Spleen (tissue), 11 donors: ENCODE measurements around the gene CNNM3. TPM values are rescaled to one million over a fixed set of nuclear protein-coding genes. Genes with fewer than 3 reads are reported as not detected.

Experiments
- DNase-seq: peaks from one replicate; pipeline ENCODE4 v3.0.0-alpha.2; 2020
- H3K27ac ChIP-seq, 8 donors: fragments of 200-600 bp; sonication (generic) in 7 of 8; 1 replicate in 4 of 8; 2 replicates in 4 of 8; pipeline versions ENCODE4 v1.5.0 to v1.8.0; 2016 to 2021; ENCODE audit warnings: inconsistent platforms in 4 of 8, mild to moderate bottlenecking in 4 of 8, moderate library complexity in 1 of 8
- H3K27me3 ChIP-seq, 7 donors: fragments of 200-600 bp; sonication (generic) in 6 of 7; replicated peaks in 1 of 7; 1 replicate in 4 of 7; 2 replicates in 3 of 7; pipeline versions ENCODE4 v1.5.0 to v1.8.0; 2016 to 2021; ENCODE audit warnings: inconsistent platforms in 3 of 7, mild to moderate bottlenecking in 1 of 7
- H3K36me3 ChIP-seq, 6 donors: fragments of 200-600 bp; sonication (generic) in 5 of 6; 1 replicate in 4 of 6; 2 replicates in 2 of 6; pipeline versions ENCODE4 v1.5.0 to v1.8.0; 2016 to 2021; ENCODE audit warnings: inconsistent platforms in 2 of 6
- H3K4me1 ChIP-seq, 6 donors: fragments of 200-600 bp; sonication (generic) in 5 of 6; 1 replicate in 3 of 6; 2 replicates in 3 of 6; pipeline versions ENCODE4 v1.5.0 to v1.8.0; 2016 to 2021; ENCODE audit warnings: inconsistent platforms in 3 of 6
- H3K4me3 ChIP-seq, 8 donors: fragments of 200-600 bp; sonication (generic) in 7 of 8; 1 replicate in 4 of 8; 2 replicates in 4 of 8; pipeline versions ENCODE4 v1.5.0 to v1.8.0; 2016 to 2021; ENCODE audit warnings: inconsistent platforms in 4 of 8, mild to moderate bottlenecking in 4 of 8, moderate library complexity in 2 of 8
- H3K9me3 ChIP-seq, 8 donors: fragments of 200-600 bp; sonication (generic) in 7 of 8; 1 replicate in 4 of 8; 2 replicates in 4 of 8; pipeline versions ENCODE4 v1.5.0 to v1.8.0; 2016 to 2021; ENCODE audit warnings: inconsistent platforms in 4 of 8
- CTCF ChIP-seq, 11 experiments: fragments of 200-600 bp in 7 of 11; fragments of 450-650 bp in 4 of 11; sonication (generic) in 4 of 11; IDR thresholded peaks in 8 of 11; conservative IDR thresholded peaks in 3 of 11; 1 replicate in 7 of 11; 2 replicates in 4 of 11; pipeline versions ENCODE4 v1.4.0 to v1.8.0; 2016 to 2021; ENCODE audit warnings: antibody characterized with exemption in 11 of 11, inconsistent platforms in 4 of 11, mild to moderate bottlenecking in 1 of 11
- POLR2A ChIP-seq, 3 donors: fragments of 450-650 bp; IDR thresholded peaks; one replicate each; pipeline ENCODE4 v1.5.1; 2017; ENCODE audit warnings: antibody characterized with exemption in 3 of 3, mild to moderate bottlenecking in 1 of 3
- POLR2AphosphoS5 ChIP-seq, 3 donors: sonication (generic); formaldehyde crosslinking; IDR thresholded peaks; one replicate each; pipeline ENCODE4 v1.5.1; 2017; ENCODE audit warnings: antibody characterized with exemption in 3 of 3
- WGBS, 5 donors: extraction: QIAGEN DNeasy Blood & Tissue Kit in 3 of 5; methylation state at CpG; one replicate each; pipeline versions ENCODE4 v1.1.5 to v1.1.7; 2013 to 2018; 5-methylcytosine and 5-hydroxymethylcytosine counted together
- intact Hi-C: fragments of 100-400 bp; cut with DNase I; formaldehyde crosslinking; loops from one replicate; pipeline ENCODE4 v1.15.0; 2023; ENCODE audit warnings: low total_unique reads
- polyA plus RNA-seq, 3 donors: library from polyadenylated mRNA; stranded (reverse); fragments of 200-250 nt; gene quantifications; one replicate each; pipeline ENCODE4 v1.2.1, GENCODE V29; 2013
- total RNA-seq, 7 donors: library from RNA; depleted of rRNA in 3 of 7; stranded (reverse); fragments of >200 nt in 3 of 7; fragmentation: NEBNext Ultra II Directional in 4 of 7; extraction: Animal tissue kit (Norgen Biotek cat#: 25700) in 4 of 7; gene quantifications; one replicate each; pipeline versions ENCODE4 v1.1.0 to v1.2.1, GENCODE V29; 2016 to 2021
- donor health status: healthy with polysubstance abuse.
- donor health status: DM: no; HTN: no; CAD: no; lungs with moderate emphysema.
- donor health status: DM: no; HTN: no; CAD: no.
- donor health status: Bipolar disorder and iron deficiency.
- donor health status: healthy.
- donor health status: DM: no; HTN: no; CAD: no.
- donor health status: DM: yes; HTN: yes; CAD: no.

CNNM3 gene
- total and polyA plus RNA-seq, 10 donors: 3.7 to 37.8 (median 23.2) TPM

DNA sequence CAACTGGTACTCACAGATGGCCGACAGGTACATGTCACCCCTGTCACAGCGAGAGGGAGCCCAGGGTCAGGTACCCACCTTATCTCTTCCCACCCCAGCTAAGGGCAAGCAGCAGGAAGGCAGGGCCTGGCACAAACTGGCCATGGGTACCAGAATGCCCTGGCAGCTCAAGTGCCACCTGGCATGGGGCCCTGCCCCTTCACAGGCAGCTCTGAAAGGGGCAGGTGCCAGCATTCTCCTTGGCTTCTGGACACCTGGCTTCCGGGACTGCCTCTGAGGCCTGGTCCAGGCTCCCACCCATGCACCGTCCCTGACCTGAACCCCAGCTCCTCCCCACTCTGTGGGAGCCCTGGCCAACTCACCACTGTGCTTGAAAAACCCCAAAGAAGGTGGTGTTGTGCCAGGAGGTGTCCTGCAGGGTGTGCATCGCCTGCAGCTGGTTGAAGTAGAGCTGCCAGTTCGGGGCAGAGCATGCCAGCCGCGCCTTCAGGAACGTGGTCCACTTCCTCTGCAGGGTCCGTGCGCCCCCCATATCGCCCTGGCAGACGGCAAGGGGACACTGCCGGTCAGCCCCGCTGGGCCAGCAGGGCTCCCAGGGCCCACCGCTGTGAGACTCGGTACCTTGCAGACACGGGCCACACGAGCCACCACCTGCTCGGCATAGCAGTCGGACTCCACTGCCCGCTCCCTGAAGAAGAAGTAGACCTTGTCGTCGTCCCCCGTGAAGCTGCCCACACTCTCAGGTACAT lies 48.4 kb downstream of the CNNM3 start:
- Histone ChIP-seq H3K27ac (peak overlapping the region in 6 of 8 donors; percentile 40 to 98 (median 96)), H3K9me3 (no peaks in the 10 kb centered on the region), H3K36me3 (peaks cover 0 to 79% (median 50%) of the 10 kb centered on the region in 6 donors), H3K4me1 (peaks cover 22 to 100% (median 94%) of the 10 kb centered on the region in 6 donors), H3K4me3 (peak overlapping the region in 3 of 8 donors; percentile 81 to 94 (median 83)), H3K27me3 (peaks cover 0 to 35% (median 10%) of the 10 kb centered on the region in 7 donors)
- TF ChIP-seq POLR2AphosphoS5 (IDR thresholded peaks at IDR 0.05) (peak in 2 of 3 donors; percentile 21 to 52), POLR2A (IDR thresholded peaks at IDR 0.05) (no peak), CTCF (IDR thresholded peaks at IDR 0.05 in 8 of 11, conservative IDR thresholded peaks at IDR 0.05 in 3 of 11) (no peak)
- intact Hi-C loops: no loop called here
- WGBS, 5 donors: 69 to 90% (median 78%) methylated on average over 2 to 25 of the region's 25 CpGs
- peak; percentile 78 for DNase-seq

DNA sequence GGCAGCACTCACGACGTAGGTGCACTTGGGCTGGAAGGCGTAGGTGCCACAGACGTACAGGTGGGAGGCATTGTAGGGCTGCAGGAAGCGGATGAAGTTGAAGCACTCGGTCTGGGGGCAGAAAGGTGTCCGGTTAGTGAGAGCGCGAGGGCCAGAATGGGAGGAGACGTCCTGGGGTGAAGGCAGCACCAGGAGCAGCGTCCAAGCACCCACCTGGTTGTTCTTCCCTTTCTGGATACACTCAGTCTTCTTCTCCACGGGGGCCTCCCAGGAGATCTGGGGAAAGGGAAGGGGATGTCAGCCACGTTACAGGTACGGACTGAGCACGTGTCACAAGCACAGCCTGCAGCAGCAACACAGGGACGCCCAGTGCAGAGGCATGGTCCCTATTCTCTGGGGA lies 49.6 kb downstream of the CNNM3 start:
- no peak for DNase-seq
- Histone ChIP-seq H3K9me3 (no peaks in the 10 kb centered on the region), H3K27me3 (peaks cover 0 to 46% (median 17%) of the 10 kb centered on the region in 7 donors), H3K4me1 (peaks cover 13 to 100% (median 88%) of the 10 kb centered on the region in 6 donors), H3K27ac (peak overlapping the region in 5 of 8 donors; percentile 95 to 98 (median 96)), H3K36me3 (peaks cover 0 to 71% (median 48%) of the 10 kb centered on the region in 6 donors), H3K4me3 (peak overlapping the region in 7 of 8 donors; percentile 81 to 94 (median 83))
- no peak for TF ChIP-seq POLR2A (IDR thresholded peaks at IDR 0.05)
- TF ChIP-seq POLR2AphosphoS5 (IDR thresholded peaks at IDR 0.05): no peak
- TF ChIP-seq CTCF (IDR thresholded peaks at IDR 0.05 in 8 of 11, conservative IDR thresholded peaks at IDR 0.05 in 3 of 11): no peak
- 59 to 83% (median 75%) methylated on average over 16 of the region's 16 CpGs for WGBS, 5 donors
- intact Hi-C loops: no loop called here

DNA sequence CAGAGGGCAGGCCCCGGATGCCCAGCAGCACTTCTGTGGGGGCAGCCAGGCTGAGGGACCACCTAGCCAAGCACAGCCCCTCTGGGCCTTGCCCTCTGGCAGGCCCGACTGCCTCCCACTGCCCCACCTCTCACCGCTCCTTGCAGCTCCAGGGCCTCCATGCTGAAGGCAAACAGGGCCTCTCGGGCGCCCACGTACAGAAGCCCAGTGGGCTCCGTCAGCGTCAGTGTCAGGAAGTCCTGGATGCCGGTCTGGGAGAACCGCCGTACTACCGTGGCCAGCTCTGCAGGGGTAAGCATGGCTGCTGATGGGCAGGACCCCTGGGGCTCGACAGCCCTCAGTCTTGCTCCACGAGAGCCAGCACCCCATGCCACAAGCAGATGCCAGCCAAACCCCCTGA lies 50.1 kb downstream of the CNNM3 start:
- Histone ChIP-seq H3K4me1 (peaks cover 18 to 100% (median 89%) of the 10 kb centered on the region in 6 donors), H3K27ac (peak overlapping the region in 7 of 8 donors; percentile 20 to 98 (median 95)), H3K27me3 (peaks cover 0 to 51% (median 17%) of the 10 kb centered on the region in 7 donors), H3K4me3 (peak overlapping the region in 7 of 8 donors; percentile 81 to 94 (median 83)), H3K9me3 (no peaks in the 10 kb centered on the region), H3K36me3 (peaks cover 0 to 66% (median 43%) of the 10 kb centered on the region in 6 donors)
- 52 to 72% (median 56%) methylated on average over 3 to 14 of the region's 14 CpGs for WGBS, 5 donors
- no peak for TF ChIP-seq CTCF (IDR thresholded peaks at IDR 0.05 in 8 of 11, conservative IDR thresholded peaks at IDR 0.05 in 3 of 11)
- TF ChIP-seq POLR2AphosphoS5 (IDR thresholded peaks at IDR 0.05): no peak
- TF ChIP-seq POLR2A (IDR thresholded peaks at IDR 0.05): no peak
- DNase-seq: peak; percentile 78
- intact Hi-C loops: no loop called here

GRCh38 chr2:96866586-96866985 lies 50.5 kb downstream of the CNNM3 start:
- Histone ChIP-seq H3K9me3 (no peaks in the 10 kb centered on the region), H3K36me3 (peaks cover 0 to 62% (median 39%) of the 10 kb centered on the region in 6 donors), H3K4me3 (peak overlapping the region; percentile 55 to 94 (median 83)), H3K4me1 (peaks cover 18 to 100% (median 89%) of the 10 kb centered on the region in 6 donors), H3K27me3 (peaks cover 0 to 56% (median 17%) of the 10 kb centered on the region in 7 donors), H3K27ac (peak overlapping the region; percentile 20 to 98 (median 95))
- TF ChIP-seq POLR2AphosphoS5 (IDR thresholded peaks at IDR 0.05) (peak; percentile 68 to 86 (median 83)), POLR2A (IDR thresholded peaks at IDR 0.05) (no peak), CTCF (IDR thresholded peaks at IDR 0.05 in 8 of 11, conservative IDR thresholded peaks at IDR 0.05 in 3 of 11) (no peak)
- DNase-seq: peak; percentile 84
- intact Hi-C loops: no loop called here
- 12 to 30% (median 27%) methylated on average over 6 to 8 of the region's 8 CpGs for WGBS, 5 donors
